Lower leg skin (tissue), 3 donors: ENCODE results near the gene LDAH.

Source experiments
- CTCF ChIP-seq, 3 donors: fragments of 450-650 bp; IDR thresholded peaks; one replicate each; pipeline ENCODE4 v1.5.1; 2016; ENCODE audit warnings: antibody characterized with exemption in 3 of 3, mild to moderate bottlenecking in 3 of 3, moderate library complexity in 2 of 3
- POLR2A ChIP-seq, 2 donors: fragments of 450-650 bp; IDR thresholded peaks; one replicate each; pipeline ENCODE4 v1.6.1; 2016 to 2017; ENCODE audit warnings: antibody characterized with exemption in 2 of 2, mild to moderate bottlenecking in 1 of 2, moderate library complexity in 1 of 2

GRCh38 chr2:20646446-20646845, 176.5 kb downstream of the LDAH start:
- TF ChIP-seq CTCF (IDR thresholded peaks at IDR 0.05) (no peak), POLR2A (IDR thresholded peaks at IDR 0.05) (no peak)
